ENCODE measurements around the gene RTN4R.
"Not testable (repeated sequence)": the region's sequence is repeated elsewhere in the genome, so short reads cannot be mapped to it uniquely, and the experiment has no call there.

RTN4R gene

GRCh38 chr22:20268279-20269012, at the start of gene RTN4R:
Gene RTN4R, minus strand, starts transcription at chr22:20268318. Its CDS starts 226 bp downstream, at chr22:20268092.
- no peak for DNase-seq (ENCODE audit: low read depth in 2 of 2)

- DNase-seq (ENCODE audit: low read depth in 2 of 2) = not testable (repeated sequence)
Measured at GRCh38 chr22:20317402-20318042, 49.4 kb upstream of the RTN4R start.

DNA sequence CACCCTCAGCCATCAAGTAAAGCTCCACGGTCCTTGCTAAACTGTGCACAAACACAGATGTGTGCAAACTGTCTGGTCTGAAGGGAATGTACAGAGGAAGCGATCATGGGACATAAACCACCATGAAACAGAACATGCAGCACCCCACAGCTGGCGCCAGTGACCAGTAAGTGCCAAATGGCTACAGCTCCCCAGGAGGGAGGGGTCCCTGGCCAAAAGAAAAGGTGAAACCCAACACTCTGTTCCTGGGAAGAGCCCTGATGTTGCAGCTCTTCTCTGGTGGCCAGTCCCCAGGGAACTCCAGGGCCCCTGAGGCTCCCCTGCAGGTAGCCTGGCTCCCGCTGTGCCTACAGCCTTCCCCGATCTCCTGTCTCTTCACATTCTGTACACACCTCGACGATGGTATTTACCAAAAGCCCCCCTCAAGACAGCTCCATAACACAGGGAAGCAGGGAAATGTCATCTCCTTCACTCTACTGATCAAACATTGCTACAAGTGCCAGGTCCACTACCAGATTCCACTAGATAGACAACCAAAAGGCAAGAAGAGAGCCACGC, 48.8 kb upstream of the RTN4R start:
- DNase-seq (ENCODE audit: low read depth in 2 of 2) = no peak

GRCh38 chr22:20316217-20316843, 48.2 kb upstream of the RTN4R start:
- DNase-seq (ENCODE audit: low read depth in 2 of 2) = no peak

DNA sequence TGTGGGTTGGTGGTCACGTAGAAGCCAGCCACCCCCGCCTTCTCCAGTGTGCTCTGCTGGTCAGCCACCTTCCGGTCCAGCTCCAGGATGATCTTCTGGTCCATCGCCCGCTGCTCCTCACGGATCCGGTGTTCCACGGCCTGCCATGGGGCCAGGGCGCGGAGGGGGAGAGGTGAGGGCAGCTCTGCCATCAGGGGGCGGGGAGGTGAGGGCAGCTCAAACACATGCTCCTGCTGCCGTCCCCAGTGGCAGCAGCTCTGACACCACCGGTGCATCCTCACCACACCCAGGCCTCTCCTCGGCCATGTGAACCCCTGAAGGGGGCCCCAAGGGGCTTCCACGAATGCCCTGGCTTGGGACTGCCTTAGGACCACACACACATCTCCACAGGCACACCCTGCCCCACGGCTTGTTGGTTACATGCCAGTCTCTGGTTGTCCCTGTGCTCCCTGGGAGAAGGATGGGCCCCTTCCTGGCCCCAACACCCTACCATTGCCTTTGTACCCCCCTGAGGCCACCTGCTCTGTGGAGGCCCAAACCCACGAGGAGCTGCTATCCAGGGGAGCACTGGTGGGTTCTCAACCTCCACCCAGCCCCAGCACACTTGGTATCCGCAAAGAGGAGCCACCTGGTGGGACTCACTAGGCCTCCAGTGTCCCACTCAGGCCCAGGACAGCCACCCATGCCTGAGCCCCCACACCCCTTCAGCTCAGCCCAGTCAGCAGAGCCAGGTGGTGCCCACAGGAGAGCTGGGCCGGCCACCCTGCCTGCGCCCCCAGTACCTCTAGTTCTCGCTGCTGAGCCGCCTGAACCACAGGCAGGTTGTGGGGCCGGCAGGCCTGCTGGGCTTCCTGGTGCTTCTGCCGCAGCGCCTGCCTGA, 47.5 kb upstream of the RTN4R start:
- no peak for DNase-seq (ENCODE audit: low read depth in 2 of 2)

DNA sequence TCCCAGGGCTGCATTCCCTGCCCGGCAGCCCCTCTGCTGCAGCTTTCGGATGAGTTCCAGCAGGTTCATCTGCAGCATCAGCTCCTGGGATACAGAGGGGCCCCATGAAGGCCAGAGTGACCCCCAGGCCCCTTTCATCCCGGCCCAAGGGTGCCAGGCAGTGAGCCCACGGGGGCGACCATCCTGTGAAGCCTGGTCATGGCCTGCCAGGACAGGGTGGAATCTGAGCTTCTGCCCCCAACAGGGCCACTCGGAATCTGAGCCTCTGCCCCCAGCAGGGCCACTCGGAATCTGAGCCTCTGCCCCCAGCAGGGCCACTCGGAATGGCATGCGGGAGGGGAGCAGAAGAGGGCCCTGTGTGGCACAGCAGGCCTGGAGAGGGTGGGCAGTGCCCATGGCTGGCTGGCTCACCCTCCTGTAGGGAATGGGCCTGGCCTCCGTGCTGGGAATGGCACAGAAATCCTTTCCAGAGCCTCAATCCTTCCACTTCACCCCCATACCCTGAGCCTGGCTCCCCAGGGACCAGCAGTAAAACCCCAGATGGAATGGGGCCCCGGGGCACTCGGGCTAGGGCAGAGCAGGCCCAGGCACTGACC, 46.7 kb upstream of the RTN4R start:
- not testable (repeated sequence) for DNase-seq (ENCODE audit: low read depth in 2 of 2)

DNA sequence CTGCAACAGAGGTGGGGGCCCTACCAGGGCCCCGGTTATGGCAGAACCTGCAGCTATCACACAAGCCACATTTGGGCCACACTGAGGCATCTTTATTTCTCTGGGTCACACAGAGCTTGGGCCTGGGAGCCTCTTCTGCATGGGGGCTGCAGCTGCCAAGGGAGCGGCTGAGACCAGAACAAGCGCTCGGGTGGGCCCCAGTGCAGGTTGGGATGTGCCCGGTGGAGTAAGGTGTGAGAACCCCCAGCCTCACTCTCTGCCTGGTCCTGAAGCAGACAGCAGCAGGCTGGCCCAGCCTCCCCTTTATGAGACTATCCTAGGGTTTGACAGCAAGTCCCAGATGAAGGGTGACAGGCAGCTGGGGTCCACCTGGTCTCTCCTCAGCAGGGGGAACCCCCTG, 46.1 kb upstream of the RTN4R start:
- not testable (repeated sequence) for DNase-seq (ENCODE audit: low read depth in 2 of 2)

DNA sequence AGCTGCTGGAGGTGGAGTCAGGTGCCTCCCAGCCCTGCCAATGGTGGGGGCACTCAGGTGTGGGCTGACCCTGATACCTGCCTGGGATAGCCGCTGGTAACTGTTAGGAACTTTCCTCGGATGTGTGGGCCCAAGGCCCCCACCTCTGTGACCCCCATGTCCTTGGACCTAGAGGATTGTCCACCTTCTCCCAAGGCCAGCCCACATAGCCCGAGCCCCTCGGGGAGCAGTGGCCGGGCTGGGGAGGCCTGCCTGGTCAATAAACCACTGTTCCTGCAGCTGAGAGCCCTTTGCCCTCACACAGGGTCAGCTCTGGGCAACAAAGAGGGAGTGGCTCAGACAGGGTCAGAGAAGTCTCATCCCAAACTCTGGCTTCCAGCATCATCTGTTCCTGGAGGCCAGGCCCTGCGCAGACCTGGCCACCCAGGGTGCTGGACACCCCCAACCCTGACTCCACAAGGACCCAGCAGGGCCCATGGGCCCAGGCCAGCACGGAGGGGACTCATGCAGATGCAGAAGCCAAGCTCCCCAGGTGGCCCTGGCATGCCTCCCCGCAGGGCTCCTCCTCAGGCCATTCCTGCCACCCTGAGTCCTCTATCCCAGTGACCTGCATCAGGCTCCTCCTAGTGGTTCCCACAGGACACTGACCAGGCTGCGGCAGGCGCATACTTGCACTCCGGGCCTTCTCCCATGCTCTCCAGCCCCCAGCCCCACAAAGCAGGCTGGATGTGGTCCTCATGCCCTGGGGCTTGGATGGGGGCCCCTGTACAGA, 45.4 kb upstream of the RTN4R start:
- DNase-seq (ENCODE audit: low read depth in 2 of 2) = not testable (repeated sequence)

- no peak for DNase-seq (ENCODE audit: low read depth in 2 of 2)
Measured at GRCh38 chr22:20312396-20313191, 44.5 kb upstream of the RTN4R start.

- not testable (repeated sequence) for DNase-seq (ENCODE audit: low read depth in 2 of 2)
Measured at GRCh38 chr22:20311249-20312062, 43.3 kb upstream of the RTN4R start.

- not testable (repeated sequence) for DNase-seq (ENCODE audit: low read depth in 2 of 2)
Measured at GRCh38 chr22:20310773-20311172, 42.7 kb upstream of the RTN4R start.

GRCh38 chr22:20310180-20310579, 42.1 kb upstream of the RTN4R start:
- not testable (repeated sequence) for DNase-seq (ENCODE audit: low read depth in 2 of 2)

DNA sequence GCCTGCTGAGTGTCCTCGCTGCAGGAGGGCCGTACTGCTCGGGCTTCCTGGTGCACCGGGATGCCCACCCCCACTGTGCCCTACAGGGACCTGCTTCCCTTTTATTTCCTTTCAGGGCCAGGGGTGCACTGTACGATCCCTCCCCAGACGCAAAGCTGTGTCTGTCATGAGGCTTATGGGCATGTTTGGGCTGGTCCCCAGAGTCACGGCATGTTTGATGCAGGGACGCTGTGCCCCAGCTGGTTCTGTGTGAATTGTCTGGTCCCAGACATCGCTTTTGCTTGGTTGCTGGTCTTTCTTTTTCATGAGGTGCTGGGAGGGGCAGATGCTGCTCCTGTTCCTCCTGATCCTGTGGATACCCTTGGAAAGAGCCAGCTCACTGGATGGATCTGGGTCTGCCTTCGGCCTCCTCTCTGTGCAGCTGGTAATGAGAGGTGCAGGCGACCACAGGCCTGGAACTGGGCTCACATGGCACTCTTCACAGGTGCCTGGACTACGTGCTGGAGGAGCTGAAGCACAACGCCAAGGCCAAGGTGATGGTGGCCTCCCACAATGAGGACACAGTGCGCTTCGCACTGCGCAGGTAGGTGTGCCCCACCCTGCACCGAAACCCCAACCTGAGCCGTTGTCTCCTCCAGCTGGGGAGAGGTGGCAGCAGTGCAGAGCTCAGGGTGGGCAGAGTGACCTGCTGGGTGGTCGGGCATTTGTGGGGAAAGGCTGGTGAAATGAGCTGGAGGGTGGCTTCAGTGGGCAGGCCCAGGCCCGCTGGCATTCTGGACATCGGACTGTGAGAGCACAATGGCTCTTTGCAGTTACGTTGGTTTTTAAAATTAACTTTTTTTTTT, 40.9 kb upstream of the RTN4R start:
- DNase-seq (ENCODE audit: low read depth in 2 of 2) = not testable (repeated sequence)

- DNase-seq (ENCODE audit: low read depth in 2 of 2) = not testable (repeated sequence)
Measured at GRCh38 chr22:20307448-20308447, 39.6 kb upstream of the RTN4R start.

GRCh38 chr22:20306646-20307447, 38.7 kb upstream of the RTN4R start:
- not testable (repeated sequence) for DNase-seq (ENCODE audit: low read depth in 2 of 2)

Measured in activated CD8-positive, alpha-beta memory T cell treated with anti-CD3 and anti-CD28 coated beads for 4 hours (primary cell).